Measurements from ENCODE around the gene SASH3.

- TF ChIP-seq POLR2A (IDR thresholded peaks at IDR 0.05; ENCODE audit: low read length) (no peak), GATA1 (IDR thresholded peaks at IDR 0.05; ENCODE audit: low read depth, low read length) (no peak)
These were observed 18.8 kb upstream of the SASH3 start for GRCh38 chrX:129760981-129761380.
